Measurements from ENCODE around the gene RYK.

RYK gene

DNA sequence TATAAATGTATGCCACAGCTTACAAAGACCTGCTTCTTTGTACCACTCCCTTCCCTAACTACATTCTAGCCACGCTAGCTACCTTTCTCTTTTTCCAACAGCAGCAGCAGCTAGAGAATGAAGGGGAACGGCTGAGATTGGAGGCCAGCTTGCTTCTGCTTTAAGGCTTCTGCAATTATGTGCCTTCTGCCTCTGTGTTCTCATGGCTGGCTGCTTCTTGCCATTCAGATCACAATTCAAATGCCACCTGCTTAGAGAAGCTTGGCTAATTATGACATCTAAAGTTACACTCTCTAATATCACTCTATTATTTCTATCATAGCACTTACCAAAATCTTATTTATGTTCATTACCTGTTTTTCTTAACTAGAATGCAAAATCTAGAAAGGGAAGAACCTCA lies 95.2 kb downstream of the RYK start:
- DNase-seq (ENCODE audit: extremely low read depth in 1 of 2, low read depth in 1 of 2): no peak

DNA sequence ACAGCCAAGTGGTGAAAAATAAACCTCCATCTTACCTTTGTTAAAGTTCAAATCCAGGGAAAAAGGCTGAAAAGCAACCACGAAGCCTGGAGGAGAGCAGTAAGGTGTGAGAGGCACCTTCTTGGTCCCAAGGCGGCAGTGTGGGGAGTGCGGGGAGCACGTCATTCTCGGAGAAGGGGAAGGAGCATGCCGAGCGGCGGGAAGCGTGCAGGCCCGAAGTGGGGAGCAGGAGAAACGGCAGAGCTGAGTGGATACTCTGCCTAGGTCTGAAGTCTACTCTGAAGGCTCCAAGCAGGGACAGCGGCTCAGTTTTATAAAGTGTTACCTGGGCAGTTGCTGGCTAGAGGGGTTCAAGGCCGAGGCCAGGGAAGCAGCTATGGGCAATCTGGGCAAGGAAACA lies 96.9 kb downstream of the RYK start:
- DNase-seq (ENCODE audit: extremely low read depth in 1 of 2, low read depth in 1 of 2): no peak

DNA sequence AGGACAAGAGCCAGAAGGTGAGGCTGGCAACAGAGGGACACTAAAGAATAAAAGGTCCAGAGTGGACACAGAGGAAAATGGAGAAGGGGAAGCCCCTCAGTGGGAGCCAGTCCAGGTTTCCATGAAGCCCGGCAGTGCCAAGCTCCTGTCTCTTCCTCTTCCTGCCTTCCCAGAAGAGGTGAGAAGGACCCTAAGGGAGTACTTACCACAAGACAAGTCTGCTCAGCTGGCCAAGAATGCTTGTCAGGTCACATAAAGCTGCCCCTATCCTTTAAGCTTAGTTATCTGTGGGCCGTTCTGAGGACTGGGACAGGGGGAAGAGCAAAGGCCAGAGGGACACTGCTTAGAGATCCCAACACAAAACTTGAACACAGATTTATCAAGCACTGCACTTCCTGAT lies 100.2 kb downstream of the RYK start:
- no peak for DNase-seq (ENCODE audit: extremely low read depth in 1 of 2, low read depth in 1 of 2)

DNA sequence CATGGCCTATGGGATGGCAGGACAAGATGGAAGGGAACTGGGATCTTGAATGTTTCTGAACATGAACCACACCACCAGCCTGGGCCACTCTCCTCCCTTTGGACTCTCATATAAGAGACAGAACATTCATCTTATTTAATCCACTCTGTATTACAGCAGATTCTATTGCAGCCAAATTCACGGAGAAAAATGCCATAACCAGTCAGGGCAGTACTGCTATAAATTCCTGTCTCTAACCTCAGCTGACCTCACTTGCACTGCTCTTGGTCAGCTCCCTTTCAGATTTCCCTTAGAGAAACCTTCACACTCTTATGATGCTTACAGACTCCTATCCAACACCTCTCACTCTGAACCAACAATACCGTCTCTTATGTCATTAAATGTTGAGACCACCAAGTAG lies 101.4 kb downstream of the RYK start:
- DNase-seq (ENCODE audit: extremely low read depth in 1 of 2, low read depth in 1 of 2): no peak

DNA sequence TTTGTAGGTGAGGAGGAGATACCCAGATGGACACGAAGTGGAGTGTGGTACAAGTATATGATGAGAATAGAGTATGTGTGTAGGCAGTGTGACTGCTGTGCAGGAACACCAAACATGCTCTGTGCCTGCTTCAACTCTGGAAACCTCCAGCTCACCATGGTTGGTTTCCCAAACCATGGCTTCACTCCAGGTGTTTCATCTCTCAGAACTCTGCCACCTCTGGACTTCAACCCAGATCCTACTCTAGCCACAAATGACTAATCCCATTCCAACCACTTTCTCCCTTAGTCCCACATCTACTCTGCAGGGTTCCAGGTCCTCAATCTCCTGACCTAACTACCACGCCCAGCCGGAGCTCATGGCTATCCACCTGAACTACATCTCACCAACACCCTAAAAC lies 102.1 kb downstream of the RYK start:
- no peak for DNase-seq (ENCODE audit: extremely low read depth in 1 of 2, low read depth in 1 of 2)

DNA sequence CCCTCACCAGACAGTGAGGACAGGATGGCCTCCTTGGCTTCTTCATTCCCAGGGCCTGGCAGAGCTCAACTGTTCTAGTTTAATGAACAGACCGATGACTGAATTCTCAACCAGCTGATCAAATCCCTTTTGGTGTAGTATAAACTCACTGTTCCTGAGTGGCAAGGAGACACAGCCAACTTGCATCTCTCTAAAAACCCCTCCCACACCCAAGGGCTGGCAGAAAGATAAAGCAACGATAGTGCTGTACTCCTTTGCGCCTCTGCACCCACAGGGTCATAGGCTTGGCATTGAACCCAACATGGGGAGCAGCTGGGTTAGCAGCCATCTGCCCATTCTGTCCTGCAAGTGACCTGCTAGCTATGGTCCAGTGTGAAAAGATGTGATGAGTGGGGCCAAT lies 103.2 kb downstream of the RYK start:
- no peak for DNase-seq (ENCODE audit: extremely low read depth in 1 of 2, low read depth in 1 of 2)

DNA sequence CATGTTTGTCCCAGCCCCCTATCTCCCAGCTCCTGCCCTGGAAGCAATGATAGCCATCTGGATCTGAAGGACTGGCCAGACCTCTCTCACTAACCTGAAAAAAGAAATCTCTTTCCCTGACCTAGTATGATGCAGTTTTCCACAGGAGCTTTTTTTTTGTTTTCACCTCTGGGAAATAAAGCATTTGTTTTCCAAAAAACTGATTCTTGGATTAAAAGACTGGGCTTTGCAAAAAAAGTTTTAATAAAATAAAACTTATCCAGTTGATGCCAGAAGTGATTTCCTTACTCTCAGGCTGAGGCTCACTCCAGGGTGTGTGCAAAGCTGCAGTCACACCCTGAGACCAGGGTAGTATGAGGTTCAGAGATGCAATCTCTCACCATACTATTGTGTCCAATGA lies 104.0 kb downstream of the RYK start:
- no peak for DNase-seq (ENCODE audit: extremely low read depth in 1 of 2, low read depth in 1 of 2)

DNA sequence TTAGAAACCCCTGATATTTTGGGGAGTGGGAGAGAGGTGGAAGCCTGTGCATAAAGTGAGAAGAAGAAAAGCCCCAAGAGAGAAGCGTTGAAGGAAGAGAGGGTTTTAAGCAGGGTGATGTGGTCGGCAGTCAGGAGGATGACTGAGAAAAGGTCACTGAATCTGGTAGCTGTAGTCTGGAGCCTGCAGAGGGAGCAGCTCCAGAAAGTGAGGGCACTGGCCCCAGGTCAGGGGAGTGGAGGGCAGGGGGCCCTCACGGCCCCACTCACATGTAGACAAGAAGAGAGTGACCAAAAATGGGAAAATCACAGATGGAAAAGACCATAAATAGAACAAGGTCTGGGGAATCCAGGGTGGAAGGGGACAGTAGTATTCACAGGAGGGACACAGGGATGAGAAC lies 105.5 kb downstream of the RYK start:
- DNase-seq (ENCODE audit: extremely low read depth in 1 of 2, low read depth in 1 of 2): no peak

DNA sequence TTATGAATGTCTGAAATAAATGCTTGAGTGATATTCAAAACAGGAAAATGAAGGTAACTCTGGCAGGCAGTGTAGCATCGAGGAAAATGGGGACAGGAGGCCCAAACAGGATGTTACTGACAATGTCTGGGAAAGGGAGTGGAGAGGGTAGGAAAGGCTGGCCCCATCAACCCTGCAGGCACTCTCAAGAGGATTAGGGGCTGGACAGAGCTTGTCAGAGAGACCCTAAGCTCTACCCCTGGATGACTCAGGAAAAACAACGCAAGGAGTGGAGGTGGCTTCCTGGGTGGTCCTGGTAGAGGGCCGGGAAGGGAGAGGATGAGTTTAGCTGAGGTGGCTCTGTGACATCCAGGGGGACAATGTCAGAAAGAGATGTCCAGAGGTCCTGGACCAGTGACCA lies 106.0 kb downstream of the RYK start:
- no peak for DNase-seq (ENCODE audit: extremely low read depth in 1 of 2, low read depth in 1 of 2)

DNA sequence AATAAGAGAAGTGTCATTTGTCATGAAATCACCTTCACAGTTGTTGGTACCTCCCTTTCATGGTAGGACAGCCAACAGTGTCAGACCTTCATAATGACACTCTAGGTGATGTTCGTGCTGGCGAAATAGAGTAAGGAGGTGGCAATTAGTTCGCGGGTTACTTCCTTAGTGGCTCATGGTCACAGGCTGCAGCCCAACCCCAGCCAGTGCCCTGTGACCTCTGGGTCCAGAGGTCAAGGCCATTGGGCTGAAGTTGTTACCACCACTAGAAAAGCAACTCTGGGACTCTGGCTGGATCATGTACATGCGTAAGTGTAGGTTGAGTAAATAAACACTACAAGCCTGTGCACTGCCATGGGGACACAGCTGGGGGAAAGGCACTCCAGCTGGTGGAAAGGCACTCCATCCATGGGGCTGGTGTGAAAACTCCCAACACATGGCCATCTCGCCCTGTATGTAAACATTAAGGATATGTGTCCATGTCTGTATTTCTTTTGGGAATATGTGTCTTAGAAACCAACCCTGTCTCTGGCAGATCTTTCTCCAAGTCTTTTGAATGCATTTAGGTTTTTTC lies 106.7 kb downstream of the RYK start:
- DNase-seq (ENCODE audit: extremely low read depth in 1 of 2, low read depth in 1 of 2): no peak

DNA sequence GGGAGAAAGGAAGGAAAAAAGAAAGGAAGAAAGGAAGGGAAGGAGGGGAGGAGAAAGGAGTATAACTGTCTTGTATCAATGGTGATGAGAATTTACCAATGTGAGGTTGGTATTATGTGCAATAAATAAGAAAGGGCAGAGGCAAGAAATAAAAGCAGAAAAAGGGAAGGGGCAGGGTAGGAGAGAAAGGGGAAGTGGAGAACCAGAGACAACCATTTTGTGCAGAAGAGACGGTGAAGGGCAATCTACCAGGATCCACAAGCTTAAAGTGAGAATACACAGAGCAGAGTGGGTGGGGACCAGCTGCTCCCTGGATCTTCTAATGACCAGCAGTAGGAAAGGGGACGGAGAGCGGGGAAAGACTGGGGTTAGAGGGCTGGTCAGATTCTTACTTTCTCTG lies 114.1 kb downstream of the RYK start:
- no peak for DNase-seq (ENCODE audit: extremely low read depth in 1 of 2, low read depth in 1 of 2)

DNA sequence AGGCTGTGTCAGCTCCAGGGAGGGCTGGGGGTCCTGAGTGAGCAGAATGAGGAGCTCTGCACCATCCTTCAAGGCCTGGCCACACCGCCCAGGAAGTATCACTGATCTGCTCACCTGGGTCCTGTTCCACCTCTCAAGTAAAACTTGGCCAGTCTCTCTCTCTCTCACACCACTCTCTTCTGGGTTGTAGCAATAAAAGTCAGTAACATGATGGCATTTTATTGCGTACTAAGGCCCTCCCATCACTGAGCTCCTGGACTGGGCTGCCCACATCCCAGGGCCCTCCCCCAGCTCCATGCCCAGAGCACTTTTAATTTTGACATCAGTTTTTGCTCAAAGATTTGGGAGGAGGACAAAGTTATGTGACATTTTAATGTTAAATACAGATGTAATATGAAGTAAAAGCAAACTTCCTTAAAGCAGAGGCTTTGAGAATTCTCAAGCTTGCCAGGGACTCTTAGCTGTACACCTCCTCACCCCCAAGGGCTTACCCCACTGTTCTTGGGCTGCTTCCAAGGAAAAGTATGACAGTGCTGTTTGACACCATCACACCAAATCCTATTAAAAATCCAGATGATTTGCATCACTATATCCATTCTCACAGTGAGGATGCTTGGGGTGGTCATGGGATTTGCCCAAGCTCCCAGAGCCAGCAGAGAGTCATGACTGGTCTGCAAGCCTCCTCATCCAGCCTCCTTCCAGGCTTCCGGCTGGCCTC lies 115.8 kb downstream of the RYK start:
- no peak for DNase-seq (ENCODE audit: extremely low read depth in 1 of 2, low read depth in 1 of 2)

DNA sequence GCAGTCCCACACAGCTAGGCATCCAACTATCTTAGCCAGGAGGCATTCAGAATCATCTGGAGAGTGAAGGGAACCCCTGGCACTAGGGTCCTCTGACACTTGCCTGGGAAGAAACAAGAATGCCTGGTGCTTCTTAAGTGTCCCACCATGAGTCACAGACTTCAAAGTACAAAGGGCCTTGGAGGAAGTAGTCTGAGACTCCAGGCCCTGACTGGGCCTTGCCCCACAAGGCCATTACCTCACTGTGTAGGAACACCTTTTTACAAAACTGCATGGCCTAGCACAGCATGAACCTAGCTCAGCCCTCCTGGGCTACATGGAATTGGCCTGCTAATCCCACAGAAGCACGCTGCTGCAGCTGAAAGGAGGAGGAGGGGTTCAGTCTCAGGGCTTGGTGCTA lies 116.4 kb downstream of the RYK start:
- no peak for DNase-seq (ENCODE audit: extremely low read depth in 1 of 2, low read depth in 1 of 2)

DNA sequence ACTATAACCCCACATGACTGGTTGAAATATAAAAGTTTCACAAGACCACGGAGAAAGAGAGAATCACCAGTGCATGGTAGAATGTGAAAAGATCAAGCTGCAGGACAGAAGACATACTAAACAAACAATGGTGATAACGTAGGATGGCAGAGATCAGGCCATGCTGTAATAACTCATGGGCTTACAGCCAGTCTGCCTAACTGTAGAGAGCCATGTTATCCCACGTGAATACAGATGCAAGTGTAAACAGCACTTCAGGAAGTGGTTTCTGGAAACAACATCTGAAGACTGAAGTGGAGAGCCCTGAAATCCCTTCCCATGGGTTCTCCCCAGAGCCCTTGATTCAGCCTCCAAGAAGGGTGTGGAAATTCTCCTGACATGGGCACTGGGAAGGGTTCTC lies 117.7 kb downstream of the RYK start:
- DNase-seq (ENCODE audit: extremely low read depth in 1 of 2, low read depth in 1 of 2): no peak

DNA sequence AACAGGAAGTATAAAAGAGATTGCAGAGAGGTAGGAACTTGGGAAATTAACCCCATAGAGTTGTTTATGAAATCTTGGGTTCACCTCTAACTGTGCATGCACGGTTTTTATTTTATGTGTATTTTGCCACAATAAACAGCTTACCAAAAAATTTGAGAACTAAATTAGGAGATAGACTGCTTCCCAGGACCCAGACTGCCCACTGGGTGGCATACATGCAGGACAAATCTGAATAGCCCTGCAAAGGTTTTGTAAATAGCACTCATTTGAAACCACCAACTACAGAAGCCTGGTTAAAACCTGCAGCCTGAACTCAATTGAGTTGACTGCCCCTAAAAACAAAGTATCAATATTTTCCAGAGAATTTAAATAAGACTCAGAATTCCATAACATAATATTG lies 124.5 kb downstream of the RYK start:
- no peak for DNase-seq (ENCODE audit: extremely low read depth in 1 of 2, low read depth in 1 of 2)

DNA sequence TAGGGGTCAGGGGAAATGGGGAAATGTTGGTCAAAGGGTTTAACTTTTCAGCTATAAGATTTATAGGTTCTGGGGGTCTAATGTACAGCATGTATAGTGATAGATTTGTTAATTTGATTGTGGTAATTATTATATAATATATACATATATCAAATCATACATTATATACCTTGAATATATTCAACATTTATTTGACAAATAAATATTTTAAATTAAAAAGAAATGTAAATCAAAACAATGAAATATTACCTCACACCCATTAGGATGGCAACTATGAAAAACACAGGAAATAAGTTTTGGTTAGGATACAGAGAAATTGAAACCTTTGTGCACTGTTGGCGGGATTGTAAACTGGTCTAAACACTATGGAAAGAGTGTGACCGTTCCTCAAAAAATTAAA lies 135.9 kb downstream of the RYK start:
- DNase-seq (ENCODE audit: extremely low read depth in 1 of 2, low read depth in 1 of 2): no peak

DNA sequence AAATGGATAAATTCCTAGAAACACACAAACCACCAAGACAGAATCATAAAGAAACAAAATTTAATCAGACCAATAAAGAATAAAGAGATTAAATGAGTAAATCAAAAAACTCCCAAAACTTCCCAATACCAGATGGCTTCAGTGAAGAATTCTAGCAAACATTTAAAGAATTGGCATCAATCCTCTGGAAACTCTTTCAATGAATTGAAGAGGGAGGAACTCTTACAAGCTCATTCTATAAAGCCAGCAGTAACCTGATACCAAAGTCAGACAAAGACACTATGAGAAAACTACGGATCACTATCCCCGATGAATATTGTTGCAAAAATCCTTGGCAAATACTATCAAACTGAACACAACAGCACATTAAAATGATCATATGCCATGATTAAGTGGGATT lies 139.0 kb downstream of the RYK start:
- DNase-seq (ENCODE audit: extremely low read depth in 1 of 2, low read depth in 1 of 2): no peak

DNA sequence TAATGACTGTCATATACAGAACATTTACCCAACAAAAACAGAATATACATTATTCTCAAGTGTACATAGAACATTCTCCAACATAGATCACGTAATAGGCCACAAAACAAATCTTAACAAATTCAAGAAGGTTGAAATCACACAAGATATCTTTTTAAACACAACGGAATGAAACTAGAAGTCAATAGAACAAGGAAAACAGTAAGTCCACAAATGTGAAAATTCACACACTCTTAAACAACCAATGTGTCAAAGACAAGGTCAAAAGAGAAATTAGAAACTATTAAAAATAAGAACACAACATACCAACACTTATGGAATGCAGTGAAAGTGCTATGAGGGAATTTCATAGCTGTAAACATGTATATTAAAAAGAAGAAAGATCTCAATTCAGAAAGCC lies 139.7 kb downstream of the RYK start:
- DNase-seq (ENCODE audit: extremely low read depth in 1 of 2, low read depth in 1 of 2): no peak

All from stimulated activated CD8-positive, alpha-beta memory T cell treated with anti-CD3 and anti-CD28 coated beads, Interleukin-7, amount 100 ng/mL, for 48 hours (primary cell).